ENCODE measurements around the gene TNS1.

Gene TNS1

GRCh38 chr2:217998926-217999594 lies 3.7 kb downstream of the TNS1 start:
- no peak for DNase-seq

- DNase-seq: no peak
Measured at GRCh38 chr2:217997510-217997909, 5.3 kb downstream of the TNS1 start.

DNA sequence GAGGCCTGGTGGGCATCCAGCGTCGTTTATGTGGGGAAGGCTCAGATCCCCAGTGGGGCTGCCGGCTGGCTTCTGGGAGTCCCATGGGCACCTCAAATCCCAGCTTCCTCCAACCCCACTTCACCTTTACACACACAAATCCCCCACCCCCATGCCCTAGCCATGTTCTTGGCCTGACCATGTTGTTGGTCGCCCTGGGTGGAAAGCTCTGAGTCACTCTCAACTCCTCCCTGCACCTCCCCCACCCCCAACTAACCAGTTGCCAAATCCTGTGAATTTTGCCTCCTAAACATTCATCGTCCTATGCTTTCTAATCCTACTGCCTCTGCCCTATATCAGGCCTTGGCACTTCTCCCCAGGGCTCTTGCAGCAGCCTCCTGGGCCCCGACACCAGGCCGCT lies 6.4 kb downstream of the TNS1 start:
- DNase-seq: no peak

GRCh38 chr2:217995731-217996231 lies 7.0 kb downstream of the TNS1 start:
- no peak for DNase-seq

GRCh38 chr2:217994776-217995274 lies 8.0 kb downstream of the TNS1 start:
- no peak for DNase-seq

DNA sequence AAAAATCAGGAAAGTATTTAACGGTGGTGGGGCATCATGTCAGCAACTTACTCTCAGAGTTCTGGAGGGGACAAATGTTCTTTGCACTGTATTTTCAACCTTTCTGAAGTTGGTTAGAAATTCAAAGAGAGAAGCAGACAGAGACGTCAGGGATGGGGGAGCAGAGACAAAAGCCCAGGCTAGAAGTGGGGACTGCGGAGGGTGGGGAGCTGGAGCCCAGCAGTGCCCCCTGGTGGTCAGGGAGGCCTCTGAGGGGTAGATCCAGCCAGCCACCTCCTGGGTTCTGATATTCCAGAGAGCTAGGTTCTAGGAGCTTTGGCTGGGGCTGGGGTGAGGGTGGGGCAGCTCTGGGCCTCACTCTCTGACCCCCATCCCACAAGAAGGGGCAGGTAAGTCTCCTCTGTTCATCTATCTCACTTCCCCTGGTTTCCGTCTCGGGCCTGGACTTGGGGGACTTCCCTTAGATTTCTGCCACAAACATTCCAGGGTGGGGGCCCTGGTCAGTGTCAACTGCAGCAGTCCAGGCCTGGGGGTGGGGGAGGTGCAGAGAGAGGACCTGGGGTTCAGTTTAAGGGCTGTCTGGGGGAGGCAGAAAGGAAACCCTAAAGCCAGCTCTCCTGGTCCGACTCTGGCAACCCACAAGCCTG lies 8.9 kb downstream of the TNS1 start:
- peak; percentile 56 for DNase-seq

- DNase-seq: peak; percentile 17
Measured at GRCh38 chr2:217993138-217993537, 9.7 kb downstream of the TNS1 start.

DNA sequence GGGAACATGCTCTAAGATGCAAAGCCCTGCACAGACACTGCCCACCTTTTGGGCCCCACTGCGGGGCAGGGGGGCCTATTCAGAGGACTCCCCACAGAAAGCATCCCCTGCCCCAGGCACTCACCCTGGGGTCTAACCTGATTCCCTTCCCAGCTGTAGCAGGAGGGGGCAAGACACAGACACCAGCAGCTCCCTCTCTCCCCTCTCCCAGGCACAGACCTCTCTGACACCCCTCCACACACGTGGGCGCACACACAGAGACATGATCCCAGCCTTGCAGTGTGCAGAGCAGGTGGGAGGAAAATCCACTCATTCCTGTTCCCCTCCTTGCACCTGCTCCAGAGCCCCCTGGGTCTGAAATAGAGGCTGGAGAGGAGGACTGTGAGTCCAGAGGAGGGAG lies 10.7 kb downstream of the TNS1 start:
- DNase-seq: no peak

DNA sequence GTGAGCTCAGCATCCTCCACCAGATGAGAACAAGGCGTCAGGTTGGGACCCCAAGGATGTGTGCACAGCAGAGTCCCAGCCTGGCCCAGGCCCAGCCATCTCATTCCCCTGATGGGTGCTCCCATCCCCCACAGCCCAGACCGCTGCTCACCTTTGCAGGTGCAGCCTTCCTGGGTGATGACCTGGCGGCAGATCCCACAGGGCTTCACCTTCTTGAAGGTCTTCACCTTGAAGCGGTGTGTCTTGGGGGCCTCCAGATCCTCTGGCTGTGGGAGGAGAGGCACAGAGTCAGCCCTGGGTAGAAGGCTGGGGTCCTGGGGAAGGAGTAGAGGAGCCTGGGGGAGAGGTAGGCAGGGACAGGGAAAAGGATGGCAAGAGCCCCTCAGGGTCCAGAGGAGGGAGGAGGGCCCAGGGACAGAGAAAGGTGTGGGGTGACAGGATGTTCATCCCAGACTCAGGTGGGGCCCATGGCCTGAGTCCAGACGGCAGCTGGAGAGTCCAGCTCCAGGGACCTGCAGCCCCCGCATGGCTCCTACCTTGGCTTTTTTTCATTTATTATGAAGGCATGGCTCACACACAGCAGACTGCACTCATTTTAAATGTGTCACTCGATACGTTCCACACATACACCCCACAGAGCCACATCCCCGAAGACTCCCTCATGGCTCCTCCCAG lies 11.9 kb downstream of the TNS1 start:
- no peak for DNase-seq

DNA sequence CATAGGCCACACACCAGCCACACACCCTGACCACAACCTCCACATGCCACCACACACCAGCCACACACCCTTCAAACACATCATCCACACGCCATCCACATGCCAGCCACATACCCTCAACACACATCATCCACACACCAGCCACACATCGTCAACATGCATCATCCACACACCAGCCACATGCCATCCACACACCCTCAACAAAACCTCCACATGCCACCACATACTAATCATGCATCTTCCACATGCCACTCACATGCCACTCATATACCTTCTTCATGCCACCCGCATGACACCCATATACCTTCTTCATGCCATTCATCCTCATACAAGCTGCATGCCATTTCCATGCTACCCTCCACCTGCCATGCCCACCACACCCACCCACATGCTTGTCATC lies 12.4 kb downstream of the TNS1 start:
- DNase-seq: no peak

DNA sequence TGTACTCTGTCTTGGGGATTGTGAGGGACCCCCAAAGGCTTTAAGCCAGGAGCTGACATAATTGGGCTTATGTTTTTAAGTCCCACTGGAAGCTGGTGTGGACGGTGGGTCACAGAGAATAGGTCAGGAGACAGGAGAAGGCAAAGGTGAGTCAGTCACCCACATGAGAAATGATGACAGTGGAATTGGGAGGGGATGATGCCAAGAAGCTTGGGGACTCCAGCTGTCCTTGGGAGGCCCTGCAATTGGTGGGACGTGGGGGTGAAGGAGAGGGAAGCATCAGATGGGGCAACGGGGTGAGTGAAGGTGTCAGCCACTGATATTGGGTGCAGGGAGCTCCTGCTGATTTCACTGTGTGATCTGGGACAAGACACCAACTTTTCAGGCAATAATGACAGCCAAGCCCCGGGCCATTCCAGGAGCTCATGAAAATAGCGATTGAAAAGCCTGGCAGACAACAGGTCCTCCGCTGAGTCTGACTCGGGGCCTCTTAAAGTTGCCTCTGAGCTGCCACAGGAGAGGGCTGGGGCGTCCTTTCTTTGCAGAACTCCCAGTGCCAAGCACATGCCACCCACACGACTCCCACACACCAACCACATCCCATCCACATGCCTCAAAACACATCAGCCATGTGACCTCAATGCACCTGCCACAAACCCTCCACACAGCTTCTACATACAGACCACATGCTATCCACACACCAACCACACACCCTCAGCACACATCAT lies 13.4 kb downstream of the TNS1 start:
- DNase-seq: no peak

- no peak for DNase-seq
Measured at GRCh38 chr2:217988840-217989204, 14.0 kb downstream of the TNS1 start.

DNA sequence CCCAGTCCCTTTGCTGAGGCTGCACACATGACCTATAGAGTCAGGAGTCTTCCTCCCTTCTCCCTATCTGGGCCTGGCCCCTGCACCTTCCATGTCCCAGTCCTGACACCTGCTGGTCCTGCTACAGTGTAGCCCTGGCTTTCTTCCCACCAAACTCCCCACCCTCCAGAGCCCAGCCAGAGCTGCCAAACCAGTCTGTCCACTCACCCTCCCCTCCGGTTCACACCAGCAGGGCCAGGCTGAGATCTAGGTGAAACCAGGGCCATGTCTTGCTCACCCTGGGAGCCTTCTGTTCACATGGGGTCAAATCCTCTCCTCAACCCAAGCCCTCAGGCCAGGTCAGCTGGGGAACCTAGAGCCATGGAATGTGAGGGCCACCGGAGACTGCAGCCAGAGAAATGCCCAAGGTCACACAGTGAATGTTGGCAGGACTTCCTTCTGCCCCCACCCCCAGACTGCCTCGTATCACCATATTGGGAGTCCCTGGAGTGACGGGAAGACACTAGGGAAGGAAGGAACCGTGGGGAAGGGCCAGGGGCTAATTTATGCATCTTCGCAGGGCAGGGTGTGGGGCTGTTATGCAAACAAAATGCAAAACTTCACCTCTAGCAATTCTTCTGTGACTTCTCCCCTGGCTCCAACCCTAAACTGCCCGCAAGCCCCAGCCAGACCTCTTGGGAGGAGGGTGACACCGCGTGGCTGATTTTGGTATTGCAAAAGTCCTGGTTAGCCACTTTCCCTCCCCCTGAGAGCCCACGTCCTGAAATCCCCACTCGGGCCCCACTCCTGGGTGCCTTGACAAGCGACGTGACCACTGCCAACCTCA lies 14.6 kb downstream of the TNS1 start:
- DNase-seq: peak; percentile 76

DNA sequence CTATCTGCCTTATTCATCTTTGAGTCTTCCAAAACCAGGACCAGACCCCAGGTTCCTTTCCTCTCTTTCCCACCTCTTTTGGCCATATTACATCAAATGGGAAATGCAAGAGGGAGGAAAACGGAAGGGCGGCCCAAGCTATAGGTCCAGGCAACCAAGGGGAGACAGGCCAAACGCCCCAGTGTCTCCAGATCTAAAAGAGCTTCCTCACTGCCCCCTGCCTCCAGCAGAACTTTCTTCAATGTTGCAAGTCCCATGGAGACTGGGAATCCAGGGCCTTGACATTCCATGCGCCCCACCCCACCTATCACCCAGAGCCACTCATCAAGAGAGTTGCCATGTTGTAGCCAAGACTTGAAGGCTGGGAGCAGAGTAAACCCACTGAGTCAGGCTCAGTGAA lies 15.4 kb downstream of the TNS1 start:
- no peak for DNase-seq

DNA sequence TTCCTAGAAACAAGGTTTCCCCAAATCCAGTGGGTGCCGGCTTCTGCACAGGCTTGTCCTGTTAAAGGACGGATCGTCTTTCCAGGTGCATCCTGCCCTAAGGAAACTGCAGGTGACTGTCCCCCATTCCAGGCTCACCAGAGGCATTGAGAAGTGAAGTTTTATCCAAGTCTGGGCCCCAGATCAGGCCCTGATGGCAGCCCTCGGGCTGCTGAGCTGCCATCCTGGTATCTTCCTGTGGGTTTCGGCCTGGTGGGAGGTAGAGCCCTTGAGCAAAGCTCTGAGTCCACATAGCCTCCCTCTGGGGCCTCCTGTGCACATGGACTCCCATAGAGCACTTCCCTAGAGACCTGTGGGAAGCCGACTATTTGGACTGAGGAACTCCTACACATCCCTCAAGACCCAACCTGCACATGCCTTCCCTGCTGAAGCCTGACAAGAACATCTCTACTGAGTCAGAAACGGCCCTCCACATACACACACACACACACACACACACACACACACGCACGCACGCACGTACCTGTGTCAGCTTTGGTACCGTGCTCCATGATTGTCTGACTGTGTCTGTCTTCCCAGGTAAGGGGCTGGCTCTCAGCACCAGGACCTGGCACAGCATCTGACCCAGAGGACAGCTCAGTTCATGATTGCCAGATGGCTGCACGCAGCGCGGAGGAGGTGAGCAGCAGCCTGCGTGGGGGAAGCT lies 16.4 kb downstream of the TNS1 start:
- no peak for DNase-seq

DNA sequence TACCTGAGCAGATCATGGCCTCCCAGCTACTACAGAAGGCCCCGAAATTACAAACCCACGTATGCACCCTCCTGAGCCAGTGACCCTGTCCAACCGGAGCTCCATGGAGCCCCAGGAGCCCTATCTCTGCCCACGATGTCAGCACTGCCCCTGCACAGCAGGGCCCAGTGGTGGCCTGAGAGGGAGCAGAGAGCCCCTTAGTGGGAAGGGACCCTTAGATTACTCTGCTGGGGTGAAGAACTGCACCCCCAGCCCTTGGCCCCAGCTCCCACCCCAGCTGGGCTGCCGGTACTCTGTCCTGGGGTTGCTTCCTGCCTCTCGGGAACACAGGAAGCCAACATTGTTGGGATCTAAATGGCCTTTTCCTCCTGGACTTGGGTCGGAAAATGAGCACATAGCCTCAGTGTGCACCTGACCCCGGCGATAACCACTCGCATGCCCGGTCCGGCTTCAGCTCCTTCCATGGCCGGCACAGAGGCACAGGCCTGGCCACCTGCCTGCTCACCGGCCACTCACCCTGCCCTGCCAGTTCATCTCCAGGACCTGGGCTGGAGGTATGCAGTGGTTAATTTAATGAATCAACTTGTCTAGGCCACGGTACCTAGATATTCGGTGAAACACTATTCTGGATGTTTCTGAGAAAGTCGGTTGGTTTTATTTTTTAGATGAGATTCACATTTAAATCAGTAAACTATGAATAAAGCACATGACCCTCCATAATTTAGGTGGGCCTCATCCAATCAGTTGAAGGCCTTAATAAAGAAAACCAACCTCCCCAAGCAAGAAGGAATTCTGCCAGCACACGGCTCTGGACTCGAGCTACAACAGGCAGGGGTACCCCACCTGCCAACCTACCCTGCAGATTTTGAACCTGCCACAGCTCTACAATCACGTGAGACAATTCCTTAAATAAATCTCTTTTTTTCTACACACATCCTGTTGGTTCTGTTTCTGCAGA lies 19.2 kb downstream of the TNS1 start:
- no peak for DNase-seq

- DNase-seq: no peak
Measured at GRCh38 chr2:217981971-217982370, 20.8 kb downstream of the TNS1 start.

DNA sequence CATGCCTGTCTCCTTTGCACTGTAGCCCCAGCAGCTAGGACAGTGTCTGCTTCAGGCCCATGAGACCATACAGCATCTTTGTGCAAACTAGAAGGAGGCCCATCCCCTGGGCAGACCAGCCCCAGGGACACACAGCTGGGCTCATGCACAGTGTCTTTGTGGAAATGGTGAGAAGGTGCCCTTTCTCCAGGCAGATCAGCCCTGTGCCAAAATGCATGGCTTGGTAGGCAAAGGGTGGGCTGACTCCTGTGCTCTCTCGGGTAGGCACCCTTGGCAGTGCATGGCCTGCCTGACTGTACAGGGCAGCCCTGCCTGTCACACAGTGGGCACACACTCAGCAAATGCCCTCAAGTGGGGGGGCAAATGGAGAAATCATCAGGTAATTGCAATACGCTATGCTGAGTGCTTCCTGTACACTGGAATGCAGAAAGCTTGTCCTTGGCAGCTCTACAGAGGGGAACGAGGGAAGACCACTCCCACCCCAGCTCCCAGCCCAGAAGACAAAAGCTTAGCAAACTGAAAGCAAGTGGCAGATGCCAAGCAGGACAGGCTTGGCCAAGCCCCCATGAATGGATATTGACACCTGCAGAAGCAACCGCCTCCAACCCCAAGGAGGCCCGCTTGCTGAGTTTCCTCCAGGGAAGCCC lies 21.6 kb downstream of the TNS1 start:
- no peak for DNase-seq

DNA sequence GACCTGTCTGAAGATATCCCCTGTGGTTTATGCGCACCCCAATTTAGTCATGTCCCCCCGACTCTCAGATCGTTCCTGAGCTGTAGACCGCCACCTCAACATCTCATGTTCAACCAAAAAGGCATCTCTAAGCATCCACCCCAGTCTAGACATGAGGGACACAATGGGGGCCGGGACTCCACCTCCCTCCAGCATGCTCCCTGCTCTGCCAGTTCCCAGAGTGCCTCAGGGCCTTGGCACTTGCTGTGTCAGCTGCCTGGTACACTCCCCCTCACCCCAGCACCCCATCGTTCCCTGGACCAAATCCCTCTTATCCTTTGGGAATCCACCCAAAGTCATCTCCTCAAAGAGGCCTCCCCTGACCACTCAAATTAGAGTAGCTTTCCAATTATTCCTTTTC lies 22.2 kb downstream of the TNS1 start:
- DNase-seq: no peak

GRCh38 chr2:217980036-217980435 lies 22.8 kb downstream of the TNS1 start:
- DNase-seq: no peak
